Left lung (tissue), 10 donors: ENCODE data around the gene KHDC4. TPM values are rescaled to one million over a fixed set of nuclear protein-coding genes. Genes with fewer than 3 reads are reported as not detected.

Experiments used
- ATAC-seq: fragments of 200-7000 bp; cut with Tn5 transposase; one replicate; pipeline ENCODE4 v1.9.1; 2020; ENCODE audit warnings: moderate library complexity
- DNase-seq, 4 donors: peaks; one replicate each; pipeline ENCODE4 v3.0.0-alpha.2; 2013 to 2020
- H3K27ac ChIP-seq, 2 donors: fragments of 200-600 bp; sonication (generic) in 1 of 2; one replicate each; pipeline versions ENCODE4 v1.5.0 to v1.8.0; 2020 to 2021
- H3K27me3 ChIP-seq, 2 donors: fragments of 200-600 bp; sonication (generic) in 1 of 2; one replicate each; pipeline versions ENCODE4 v1.5.0 to v1.8.0; 2020 to 2021
- H3K36me3 ChIP-seq, 2 donors: fragments of 200-600 bp; sonication (generic) in 1 of 2; one replicate each; pipeline versions ENCODE4 v1.5.0 to v1.8.0; 2020 to 2021
- H3K4me1 ChIP-seq, 2 donors: fragments of 200-600 bp; one replicate each; pipeline ENCODE4 v1.8.0; 2021
- H3K4me3 ChIP-seq, 2 donors: fragments of 200-600 bp; sonication (generic) in 1 of 2; one replicate each; pipeline versions ENCODE4 v1.5.0 to v1.8.0; 2020 to 2021; ENCODE audit warnings: mild to moderate bottlenecking in 1 of 2
- H3K9me3 ChIP-seq, 2 donors: fragments of 200-600 bp; sonication (generic) in 1 of 2; one replicate each; pipeline versions ENCODE4 v1.5.0 to v1.8.0; 2020 to 2021
- intact Hi-C, 2 donors: fragments of 100-400 bp; cut with DNase I; formaldehyde crosslinking; loops; one replicate each; pipeline versions ENCODE4 v1.11.2 to v1.14.2; 2022
- polyA plus RNA-seq, 6 donors: library from polyadenylated mRNA; unstranded; fragments of 120-200 nt; gene quantifications; one replicate each; pipeline ENCODE4 v1.2.1, GENCODE V29; 2013; ENCODE audit not compliant: insufficient read length in 6 of 6
- total RNA-seq, 2 donors: library from RNA; stranded (reverse); fragmentation: NEBNext Ultra II Directional; extraction: Animal tissue kit (Norgen Biotek cat#: 25700); gene quantifications; one replicate each; pipeline ENCODE4 v1.2.1, GENCODE V29; 2021
- TF ChIP-seq, protein P1 (sequence below), 2 donors: fragments of 200-600 bp; sonication (generic) in 1 of 2; IDR thresholded peaks; one replicate each; pipeline versions ENCODE4 v1.5.0 to v1.8.0; 2021; ENCODE audit warnings: antibody characterized with exemption in 2 of 2
- donor health status: DM: no; HTN: yes; CAD: no.
- donor health status: DM: no; HTN: no; CAD: no.

KHDC4 gene
- total and polyA plus RNA-seq, 8 donors, result 38.2 to 86.8 (median 72.6) TPM

DNA sequence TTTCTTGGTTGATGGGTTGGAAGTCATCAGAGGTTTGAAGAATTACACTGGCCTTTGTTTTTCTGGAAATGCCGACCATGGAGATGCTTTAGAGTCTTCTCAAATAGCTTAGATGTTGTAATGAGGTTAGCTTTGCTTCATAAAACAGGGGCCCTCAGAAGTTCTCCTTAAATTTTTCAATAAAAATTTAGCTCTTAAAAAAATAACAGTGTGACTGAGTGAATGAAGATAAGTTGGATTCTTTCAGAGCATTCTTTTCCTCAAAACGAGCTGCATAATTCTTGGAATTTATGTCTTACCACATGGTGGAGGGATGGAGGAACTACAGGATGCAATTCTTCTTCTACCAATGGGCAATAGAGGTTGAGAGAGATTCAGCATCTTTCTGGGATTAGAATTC is 51.4 kb downstream of the KHDC4 start:
- DNase-seq (no peak), ATAC-seq (no peak)
- Histone ChIP-seq H3K36me3 (no peaks in the 10 kb centered on the region), H3K27me3 (no peaks in the 10 kb centered on the region), H3K27ac (no peak overlapping the region), H3K4me3 (no peak overlapping the region), H3K4me1 (no peaks in the 10 kb centered on the region), H3K9me3 (no peaks in the 10 kb centered on the region)
- intact Hi-C loops, result no loop called here
- TF ChIP-seq, protein P1, sequence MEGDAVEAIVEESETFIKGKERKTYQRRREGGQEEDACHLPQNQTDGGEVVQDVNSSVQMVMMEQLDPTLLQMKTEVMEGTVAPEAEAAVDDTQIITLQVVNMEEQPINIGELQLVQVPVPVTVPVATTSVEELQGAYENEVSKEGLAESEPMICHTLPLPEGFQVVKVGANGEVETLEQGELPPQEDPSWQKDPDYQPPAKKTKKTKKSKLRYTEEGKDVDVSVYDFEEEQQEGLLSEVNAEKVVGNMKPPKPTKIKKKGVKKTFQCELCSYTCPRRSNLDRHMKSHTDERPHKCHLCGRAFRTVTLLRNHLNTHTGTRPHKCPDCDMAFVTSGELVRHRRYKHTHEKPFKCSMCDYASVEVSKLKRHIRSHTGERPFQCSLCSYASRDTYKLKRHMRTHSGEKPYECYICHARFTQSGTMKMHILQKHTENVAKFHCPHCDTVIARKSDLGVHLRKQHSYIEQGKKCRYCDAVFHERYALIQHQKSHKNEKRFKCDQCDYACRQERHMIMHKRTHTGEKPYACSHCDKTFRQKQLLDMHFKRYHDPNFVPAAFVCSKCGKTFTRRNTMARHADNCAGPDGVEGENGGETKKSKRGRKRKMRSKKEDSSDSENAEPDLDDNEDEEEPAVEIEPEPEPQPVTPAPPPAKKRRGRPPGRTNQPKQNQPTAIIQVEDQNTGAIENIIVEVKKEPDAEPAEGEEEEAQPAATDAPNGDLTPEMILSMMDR (IDR thresholded peaks at IDR 0.05), result no peak

DNA sequence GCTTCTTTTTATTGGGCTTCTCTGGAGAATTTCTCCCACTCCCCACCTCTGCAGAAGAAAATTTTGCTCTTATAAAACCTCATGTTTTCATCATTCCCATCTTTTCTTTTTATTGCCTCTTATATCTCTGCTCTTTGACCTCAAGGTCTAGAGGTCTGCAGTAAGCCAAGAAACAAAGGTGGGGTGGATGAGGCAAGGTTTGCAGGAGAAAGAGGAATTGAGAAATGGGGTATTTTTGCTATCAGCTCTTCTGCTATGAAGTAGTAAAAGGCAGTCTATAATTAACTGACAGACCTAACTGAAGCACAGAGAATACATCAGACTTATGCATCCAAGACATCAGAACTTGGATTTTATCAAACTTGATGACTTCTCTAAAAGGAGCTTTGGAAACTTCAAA is 52.0 kb downstream of the KHDC4 start:
- Histone ChIP-seq H3K27ac (no peak overlapping the region), H3K4me1 (no peaks in the 10 kb centered on the region), H3K27me3 (no peaks in the 10 kb centered on the region), H3K4me3 (no peak overlapping the region), H3K9me3 (no peaks in the 10 kb centered on the region), H3K36me3 (no peaks in the 10 kb centered on the region)
- TF ChIP-seq, protein P1 (IDR thresholded peaks at IDR 0.05), result no peak
- intact Hi-C loops, result no loop called here
- ATAC-seq, result no peak
- no peak for DNase-seq

GRCh38 chr1:155880950-155881349 is 53.3 kb downstream of the KHDC4 start:
- intact Hi-C loops, result no loop called here
- no peaks in the 10 kb centered on the region for H3K9me3 ChIP-seq
- TF ChIP-seq, protein P1 (IDR thresholded peaks at IDR 0.05), result no peak
- DNase-seq (no peak), ATAC-seq (no peak)
- H3K27me3 ChIP-seq, result no peaks in the 10 kb centered on the region
- no peak overlapping the region for H3K27ac ChIP-seq
- H3K36me3 ChIP-seq, result no peaks in the 10 kb centered on the region
- H3K4me3 ChIP-seq, result no peak overlapping the region
- H3K4me1 ChIP-seq, result no peaks in the 10 kb centered on the region

- intact Hi-C loops, result no loop called here
- Histone ChIP-seq H3K27me3 (no peaks in the 10 kb centered on the region), H3K36me3 (no peaks in the 10 kb centered on the region), H3K4me3 (no peak overlapping the region), H3K27ac (no peak overlapping the region), H3K9me3 (no peaks in the 10 kb centered on the region), H3K4me1 (no peaks in the 10 kb centered on the region)
- DNase-seq (no peak), ATAC-seq (no peak)
- TF ChIP-seq, protein P1 (IDR thresholded peaks at IDR 0.05), result no peak
Observed at GRCh38 chr1:155880251-155880650, 54.0 kb downstream of the KHDC4 start.

DNA sequence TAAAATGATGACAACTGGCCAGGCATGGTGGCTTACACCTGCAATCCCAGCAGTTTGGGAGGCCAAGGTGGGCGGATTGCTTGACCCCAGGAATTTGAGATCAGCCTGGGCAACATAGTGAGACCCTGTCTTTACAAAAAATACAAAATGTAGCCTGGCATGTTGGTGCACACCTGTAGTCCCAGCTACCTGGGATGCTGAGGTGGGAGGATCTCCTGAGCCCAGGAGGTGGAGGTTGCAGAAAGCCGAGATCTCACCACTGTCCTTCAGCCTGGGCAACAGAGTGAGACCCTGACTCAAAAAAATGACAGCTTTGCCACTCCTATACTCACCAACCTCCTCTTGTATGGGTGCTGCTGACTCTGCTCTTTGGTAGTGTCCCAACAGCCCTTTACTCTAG is 56.3 kb downstream of the KHDC4 start:
- ATAC-seq, result no peak
- no peak overlapping the region for H3K4me3 ChIP-seq
- no peaks in the 10 kb centered on the region for H3K36me3 ChIP-seq
- TF ChIP-seq, protein P1 (IDR thresholded peaks at IDR 0.05), result no peak
- no peaks in the 10 kb centered on the region for H3K9me3 ChIP-seq
- H3K27ac ChIP-seq, result no peak overlapping the region
- DNase-seq, result no peak
- H3K27me3 ChIP-seq, result no peaks in the 10 kb centered on the region
- intact Hi-C loops, result no loop called here
- no peaks in the 10 kb centered on the region for H3K4me1 ChIP-seq
